DND-41 (cell line): ENCODE data around the gene THSD4.

Experiments
- CTCF ChIP-seq: IDR thresholded peaks from 2 replicates; pipeline ENCODE4 v1.5.1; 2012; ENCODE audit warnings: borderline replicate concordance, low read length, moderate library complexity, mild to moderate bottlenecking; ENCODE audit not compliant: poor library complexity, severe bottlenecking; ENCODE audit errors: extremely low read depth
- EZH2 ChIP-seq: IDR thresholded peaks from 3 replicates; pipeline ENCODE4 v1.6.1; 2012; ENCODE audit warnings: borderline replicate concordance, low read depth, mild to moderate bottlenecking, moderate library complexity, low read length, inconsistent platforms; ENCODE audit not compliant: severe bottlenecking

GRCh38 chr15:71312731-71313460 lies 197.6 kb downstream of the THSD4 start:
- TF ChIP-seq CTCF (no peak), EZH2 (no peak)
